NCI-H1417 (cell line): Measurements from ENCODE around the gene AQP2.

Experiments used
- DNase-seq, 3 experiments: peaks; one replicate each; lab custom pipeline; 2025; lab: John Stamatoyannopoulos, UW

Gene AQP2

GRCh38 chr12:49950273-49951251, at the start of gene AQP2:
Gene AQP2 (plus strand): TSS chr12:49950737. CDS start chr12:49950831, 94 bp downstream.
- no peak for DNase-seq

GRCh38 chr12:49901026-49901425, 49.5 kb upstream of the AQP2 start:
- DNase-seq, result peak in 1 of 3 experiments; percentile 20

DNA sequence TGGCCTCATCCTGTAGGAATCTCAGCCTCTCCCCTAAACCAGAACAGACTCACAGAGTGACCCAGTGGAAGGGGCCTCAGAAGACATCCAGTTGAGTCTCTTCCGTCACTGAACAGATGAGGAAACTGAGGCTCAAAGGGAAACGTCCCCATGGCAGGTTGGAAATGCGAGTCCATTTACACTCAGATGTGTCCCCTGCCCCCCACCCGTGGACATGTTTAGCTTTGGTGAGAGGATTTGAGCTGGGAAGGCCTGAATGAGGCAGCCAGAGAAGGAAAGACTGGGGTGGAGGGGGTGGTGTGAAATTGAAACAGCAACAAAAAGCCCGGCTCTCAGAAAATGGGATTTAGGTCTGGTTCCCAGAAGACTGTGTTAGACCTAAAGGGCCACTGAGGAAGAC, 48.6 kb upstream of the AQP2 start:
- no peak for DNase-seq

GRCh38 chr12:49902399-49903350, 47.9 kb upstream of the AQP2 start:
- peak in 2 of 3 experiments; percentile 17 to 34 for DNase-seq

DNA sequence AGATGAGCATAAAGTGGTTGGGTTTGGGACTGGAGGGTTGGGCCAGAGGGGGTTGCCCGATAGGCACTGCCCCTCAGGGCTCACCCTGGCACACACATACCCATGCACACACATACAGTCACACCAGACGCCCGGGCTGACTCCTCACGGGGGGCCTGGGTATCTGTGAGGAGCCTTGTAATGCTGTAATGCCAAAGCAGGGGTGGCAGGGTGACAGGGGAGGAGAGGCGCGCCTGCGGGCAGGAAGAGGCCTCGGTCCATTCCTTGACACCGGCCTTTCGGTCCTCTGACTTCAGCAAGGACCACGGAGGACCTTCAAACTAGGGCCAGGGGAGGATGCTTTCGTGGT, 47.2 kb upstream of the AQP2 start:
- DNase-seq, result no peak

GRCh38 chr12:49903700-49904423, 46.7 kb upstream of the AQP2 start, which contains the start of gene FAIM2:
Gene FAIM2 (minus strand): TSS chr12:49903900. CDS start chr12:49903792, 108 bp downstream.
- DNase-seq, result peak; percentile 84 to 91 (median 90)

GRCh38 chr12:49904601-49905000, 45.9 kb upstream of the AQP2 start:
- DNase-seq, result no peak

DNA sequence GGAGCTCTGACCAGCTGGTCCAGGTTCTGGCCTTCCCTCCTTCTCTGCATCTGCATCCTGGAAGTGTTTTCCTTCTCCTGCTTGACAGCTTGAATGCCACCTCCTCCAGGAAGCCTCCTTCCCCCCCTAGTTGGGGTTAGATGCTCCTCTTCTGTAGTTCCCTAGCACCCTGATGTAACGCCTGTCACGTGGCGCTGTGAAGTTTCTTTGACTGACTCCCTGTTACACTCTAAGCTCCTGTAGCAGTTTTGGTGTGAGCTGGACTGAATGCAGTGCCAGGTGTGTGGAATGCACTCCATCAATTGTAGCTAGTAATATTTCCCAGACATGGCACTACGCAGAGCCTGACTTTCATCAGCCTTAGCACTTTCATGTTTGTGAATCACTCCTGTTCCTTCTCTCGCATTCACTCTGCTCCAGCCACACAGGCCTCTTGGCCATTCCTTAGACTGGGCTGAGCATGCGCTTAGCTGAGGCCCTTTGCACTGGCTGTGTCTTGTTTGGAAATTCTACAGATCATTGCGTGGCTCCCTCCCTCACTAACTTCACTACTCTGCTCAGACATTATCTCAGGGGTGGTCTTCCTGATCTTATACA, 44.7 kb upstream of the AQP2 start:
- no peak for DNase-seq

- DNase-seq, result no peak
Measured at GRCh38 chr12:49907352-49907751, 43.2 kb upstream of the AQP2 start.

- no peak for DNase-seq
Measured at GRCh38 chr12:49909356-49909755, 41.2 kb upstream of the AQP2 start.

GRCh38 chr12:49909826-49910225, 40.7 kb upstream of the AQP2 start:
- DNase-seq, result peak in 1 of 3 experiments; percentile 80

- DNase-seq, result no peak
Measured at GRCh38 chr12:49910331-49911212, 40.0 kb upstream of the AQP2 start.

- DNase-seq, result no peak
Measured at GRCh38 chr12:49911213-49911605, 39.3 kb upstream of the AQP2 start.

- DNase-seq, result no peak
Measured at GRCh38 chr12:49912345-49913255, 37.9 kb upstream of the AQP2 start.

- DNase-seq, result no peak
Measured at GRCh38 chr12:49916129-49916919, 34.2 kb upstream of the AQP2 start.

DNA sequence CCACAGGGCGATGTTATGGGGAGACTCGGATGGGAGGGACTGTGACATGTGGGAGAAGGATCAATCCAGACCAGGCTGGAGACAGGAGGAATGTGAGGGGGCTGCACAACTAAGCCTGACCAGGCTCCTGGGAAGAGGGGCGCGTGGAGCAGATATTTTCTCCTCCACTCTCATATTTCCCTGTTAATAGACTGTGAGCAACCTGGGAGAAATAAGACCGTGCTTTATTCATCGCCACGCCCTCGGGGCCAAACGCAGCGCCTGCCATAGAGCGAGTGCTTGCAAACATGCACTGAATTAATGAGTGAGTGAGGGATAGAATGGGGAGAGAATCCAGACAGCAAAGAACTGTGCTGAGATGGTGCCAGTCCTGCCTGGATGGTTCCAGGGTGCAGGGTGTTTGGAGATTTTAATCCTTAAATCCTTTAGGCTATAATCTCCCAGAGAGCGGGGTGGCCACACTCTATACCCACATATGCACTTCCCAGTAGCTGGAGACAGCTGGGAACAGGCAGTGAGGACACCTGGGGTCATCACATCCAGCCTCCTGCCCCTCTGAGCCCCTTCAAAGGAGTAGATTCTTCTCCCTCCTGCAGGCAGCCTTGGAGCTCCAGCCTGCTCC, 33.3 kb upstream of the AQP2 start:
- no peak for DNase-seq

- DNase-seq, result peak in 1 of 3 experiments; percentile 40
Measured at GRCh38 chr12:49917788-49918173, 32.8 kb upstream of the AQP2 start.
